Calu3 (cell line): ENCODE results near the gene OR13C9. TPM values are rescaled to one million over a fixed set of nuclear protein-coding genes. Genes with fewer than 3 reads are reported as not detected.
"Not testable (repeated sequence)": the region's sequence is repeated elsewhere in the genome, so short reads cannot be mapped to it uniquely, and the experiment has no call there.

Experiments used
- BruUV-seq: library from RNA; stranded (reverse); fragments of 400-500 nt; replicated peaks from 2 replicates; lab custom pipeline; 2021; lab: Mats Ljungman, UMichigan
- CTCF ChIA-PET: fragments of 300-600 bp; sonication (Branson Sonifier 250); formaldehyde crosslinking; loops from one replicate; lab custom pipeline; 2022; ENCODE audit warnings: antibody characterized with exemption; lab: Charles Lee
- DNase-seq: peaks from one replicate; pipeline ENCODE4 v3.0.0; 2022
- H3K27ac Mint-ChIP-seq: one replicate; pipeline ENCODE4 v1.8.0; 2022; ENCODE audit warnings: mixed read lengths; ENCODE audit not compliant: unreplicated experiment
- H3K27me3 Mint-ChIP-seq: one replicate; pipeline ENCODE4 v1.8.0; 2022; ENCODE audit warnings: mixed read lengths; ENCODE audit not compliant: unreplicated experiment
- H3K36me3 Mint-ChIP-seq: one replicate; pipeline ENCODE4 v1.8.0; 2022; ENCODE audit warnings: mild to moderate bottlenecking, moderate library complexity, mixed read lengths; ENCODE audit not compliant: insufficient read depth, unreplicated experiment
- H3K4me1 Mint-ChIP-seq: one replicate; pipeline ENCODE4 v1.8.0; 2022; ENCODE audit warnings: mild to moderate bottlenecking, low read depth, mixed read lengths; ENCODE audit not compliant: unreplicated experiment
- H3K4me3 Mint-ChIP-seq: one replicate; pipeline ENCODE4 v1.8.0; 2022; ENCODE audit warnings: mild to moderate bottlenecking, low read depth, moderate library complexity, mixed read lengths; ENCODE audit not compliant: unreplicated experiment
- H3K9me3 Mint-ChIP-seq: one replicate; pipeline ENCODE4 v1.8.0; 2022; ENCODE audit warnings: low read depth, mixed read lengths; ENCODE audit not compliant: unreplicated experiment
- CTCF ChIP-seq: fragments of 200-600 bp; IDR thresholded peaks from one replicate; pipeline ENCODE4 v1.8.0; 2022; ENCODE audit warnings: antibody characterized with exemption; ENCODE audit not compliant: unreplicated experiment
- intact Hi-C: fragments of 100-400 bp; cut with micrococcal nuclease; formaldehyde crosslinking; loops from one replicate; pipeline ENCODE4 v1.10.0; 2022; ENCODE audit not compliant: unreplicated experiment
- total RNA-seq: library from RNA; stranded (reverse); gene quantifications from 2 replicates; pipeline ENCODE4 v1.2.3, GENCODE V29; 2022

OR13C9 gene
- total RNA-seq, 1 experiment from 2014 or later = not detected

- Mint-ChIP-seq H3K27me3 (no peaks in the 10 kb centered on the region), H3K27ac (no peak overlapping the region), H3K4me1 (no peaks in the 10 kb centered on the region), H3K4me3 (no peak overlapping the region), H3K9me3 (no peaks in the 10 kb centered on the region), H3K36me3 (no peaks in the 10 kb centered on the region)
- intact Hi-C loops = no loop called here
- no peak for TF ChIP-seq CTCF
- CTCF ChIA-PET = no interaction called here
- no peak for DNase-seq
- no TSS peak for BruUV-seq
These were observed 586 bp downstream of the OR13C9 start for GRCh38 chr9:104617418-104617817.

GRCh38 chr9:104611213-104611612 lies 6.8 kb downstream of the OR13C9 start:
- no peak overlapping the region for H3K4me3 Mint-ChIP-seq
- no peak overlapping the region for H3K27ac Mint-ChIP-seq
- TF ChIP-seq CTCF = no peak
- no peaks in the 10 kb centered on the region for H3K4me1 Mint-ChIP-seq
- no peak for DNase-seq
- CTCF ChIA-PET = no interaction called here
- intact Hi-C loops = no loop called here
- no peaks in the 10 kb centered on the region for H3K9me3 Mint-ChIP-seq
- no peaks in the 10 kb centered on the region for H3K27me3 Mint-ChIP-seq
- no TSS peak for BruUV-seq
- no peaks in the 10 kb centered on the region for H3K36me3 Mint-ChIP-seq

- Mint-ChIP-seq H3K4me3 (no peak overlapping the region), H3K27ac (no peak overlapping the region), H3K27me3 (no peaks in the 10 kb centered on the region), H3K9me3 (no peaks in the 10 kb centered on the region), H3K4me1 (no peaks in the 10 kb centered on the region), H3K36me3 (no peaks in the 10 kb centered on the region)
- CTCF ChIA-PET = no interaction called here
- DNase-seq = no peak
- no peak for TF ChIP-seq CTCF
- BruUV-seq = no TSS peak
- intact Hi-C loops = loop anchor here (10.0 kb wide), 1 partner anchor 136 kb away; the partner anchor contains the start of gene NIPSNAP3A
These were observed 9.7 kb downstream of the OR13C9 start for GRCh38 chr9:104608336-104608735.

GRCh38 chr9:104606152-104606551 lies 11.9 kb downstream of the OR13C9 start:
- CTCF ChIA-PET = no interaction called here
- Mint-ChIP-seq H3K9me3 (no peaks in the 10 kb centered on the region), H3K4me3 (no peak overlapping the region), H3K27ac (no peak overlapping the region), H3K36me3 (no peaks in the 10 kb centered on the region), H3K4me1 (no peaks in the 10 kb centered on the region), H3K27me3 (no peaks in the 10 kb centered on the region)
- no peak for TF ChIP-seq CTCF
- intact Hi-C loops = loop anchor here (10.0 kb wide), 1 partner anchor 139 kb away; the partner anchor contains the start of gene NIPSNAP3A
- DNase-seq = no peak
- no TSS peak for BruUV-seq

GRCh38 chr9:104605527-104605926 lies 12.5 kb downstream of the OR13C9 start, which contains the start of gene OR13C2:
Gene OR13C2, minus strand, starts transcription at chr9:104605627. Its CDS starts 0 bp downstream, at chr9:104605627.
- H3K4me1 Mint-ChIP-seq, DNase-seq, H3K36me3 Mint-ChIP-seq, H3K9me3 Mint-ChIP-seq, BruUV-seq, CTCF ChIA-PET, H3K27me3 Mint-ChIP-seq, H3K27ac Mint-ChIP-seq, H3K4me3 Mint-ChIP-seq: not testable (repeated sequence)
- intact Hi-C loops = loop anchor here (10.0 kb wide), 1 partner anchor 139 kb away; the partner anchor contains the start of gene NIPSNAP3A
